Esophagus mucosa (tissue), 1 donor: ENCODE results near the gene P4HA3. TPM values are rescaled to one million over a fixed set of nuclear protein-coding genes. Genes with fewer than 3 reads are reported as not detected.
A peak's percentile ranks its signal among the peaks of the same experiment; 100 is the strongest.

ENCODE experiments used
- ATAC-seq: fragments of 200-7000 bp; cut with Tn5 transposase; one replicate; pipeline ENCODE4 v1.9.1; 2020
- total RNA-seq: library from RNA; stranded (reverse); gene quantifications from one replicate; pipeline ENCODE4 v1.2.4, GENCODE V29; 2023
- donor health status: DM: yes; HTN: yes; CAD: no.

P4HA3 gene
- total RNA-seq, 1 donor from 2014 or later = 0.20 TPM

DNA sequence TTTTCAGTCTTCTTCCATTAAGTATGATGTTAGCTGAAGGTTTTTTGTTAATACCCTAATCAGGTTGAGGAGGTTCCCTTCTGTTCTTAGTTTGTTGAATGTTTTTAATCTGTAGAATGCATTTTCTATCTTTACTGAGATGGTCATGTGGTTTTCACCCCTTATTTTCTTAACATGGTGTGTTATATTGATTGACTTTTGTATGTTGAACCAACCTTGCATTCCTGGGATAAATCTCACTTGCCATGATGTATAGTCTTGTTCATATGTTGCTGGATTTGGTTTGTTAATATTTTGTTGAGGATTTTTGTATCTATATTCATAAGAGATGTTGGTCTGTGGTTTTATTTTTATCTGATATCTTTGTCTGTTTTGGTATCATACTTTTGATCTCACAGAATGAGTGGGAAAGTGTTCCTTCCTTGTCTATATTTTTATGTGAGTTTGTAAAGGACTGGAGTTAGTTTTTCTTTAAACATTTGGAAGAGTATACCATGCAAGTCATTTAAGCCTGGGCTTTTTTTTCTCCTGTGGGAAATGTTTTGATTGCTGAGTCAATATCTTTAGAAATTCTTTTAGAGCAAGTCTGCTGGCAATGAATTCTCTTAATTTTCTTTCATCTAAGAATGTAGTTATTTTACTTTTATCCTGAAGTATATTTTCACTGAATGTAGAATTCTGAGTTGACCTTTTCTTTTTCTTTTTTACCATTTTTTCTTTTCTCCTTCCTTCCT is 5.5 kb upstream of the P4HA3 start:
- ATAC-seq = no peak

DNA sequence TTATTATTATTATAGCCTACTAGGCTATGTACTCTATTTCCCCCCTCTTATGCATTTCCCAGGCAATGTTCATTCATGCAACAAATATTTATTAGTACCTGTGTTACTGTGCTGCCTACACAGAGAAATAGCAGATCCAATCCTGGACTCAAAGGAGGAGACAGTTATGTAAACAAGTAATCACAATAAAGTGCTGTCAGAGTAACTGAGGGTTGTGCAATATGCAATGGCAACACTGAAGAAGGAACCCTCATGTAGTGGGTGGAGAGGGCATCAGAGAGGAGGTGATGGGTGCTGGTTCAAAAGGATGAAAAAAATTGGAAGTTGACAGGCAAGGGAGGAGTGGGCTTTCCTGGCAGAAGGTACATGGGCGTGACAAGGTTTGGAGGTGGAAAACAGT is 886 bp upstream of the P4HA3 start:
- peak; percentile 41 for ATAC-seq

DNA sequence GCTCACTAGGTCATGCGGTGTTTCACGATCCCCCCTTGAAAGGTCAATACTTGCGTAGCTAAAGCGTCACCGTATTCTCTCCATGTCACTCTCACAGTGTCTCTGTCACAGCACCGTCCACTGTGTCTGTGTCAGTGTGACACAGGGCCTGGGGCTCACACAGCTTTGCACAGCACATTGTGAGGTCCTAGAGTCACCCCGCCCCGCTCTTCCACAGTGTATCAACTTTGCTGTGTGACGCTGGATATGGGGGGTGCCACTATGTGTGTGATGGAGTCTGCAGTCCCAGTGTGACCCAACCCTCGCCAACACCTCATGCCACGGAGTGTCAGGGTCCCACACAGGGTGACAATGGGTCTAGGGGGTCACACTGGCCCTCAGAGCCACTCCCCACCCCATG is 583 bp downstream of the P4HA3 start:
- ATAC-seq = peak; percentile 24

DNA sequence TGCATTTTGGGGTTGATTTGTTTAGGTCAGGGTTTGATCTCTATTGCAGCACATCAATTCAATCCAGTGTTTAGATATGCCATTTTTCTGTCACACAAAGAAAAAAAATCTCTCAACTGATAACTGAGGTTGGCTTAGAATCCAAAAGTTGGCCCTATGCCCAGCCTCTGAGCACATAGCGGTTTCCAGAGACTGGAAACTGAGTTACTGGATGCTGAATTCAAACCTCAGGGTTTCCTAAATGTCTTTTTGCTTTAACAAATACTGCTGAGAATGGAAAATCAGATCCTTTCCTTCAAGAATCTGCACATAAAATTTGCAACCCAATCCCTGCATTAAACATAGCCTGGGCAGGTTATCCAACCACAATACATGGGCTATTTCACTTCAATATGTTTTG is 4.0 kb downstream of the P4HA3 start:
- ATAC-seq = no peak

DNA sequence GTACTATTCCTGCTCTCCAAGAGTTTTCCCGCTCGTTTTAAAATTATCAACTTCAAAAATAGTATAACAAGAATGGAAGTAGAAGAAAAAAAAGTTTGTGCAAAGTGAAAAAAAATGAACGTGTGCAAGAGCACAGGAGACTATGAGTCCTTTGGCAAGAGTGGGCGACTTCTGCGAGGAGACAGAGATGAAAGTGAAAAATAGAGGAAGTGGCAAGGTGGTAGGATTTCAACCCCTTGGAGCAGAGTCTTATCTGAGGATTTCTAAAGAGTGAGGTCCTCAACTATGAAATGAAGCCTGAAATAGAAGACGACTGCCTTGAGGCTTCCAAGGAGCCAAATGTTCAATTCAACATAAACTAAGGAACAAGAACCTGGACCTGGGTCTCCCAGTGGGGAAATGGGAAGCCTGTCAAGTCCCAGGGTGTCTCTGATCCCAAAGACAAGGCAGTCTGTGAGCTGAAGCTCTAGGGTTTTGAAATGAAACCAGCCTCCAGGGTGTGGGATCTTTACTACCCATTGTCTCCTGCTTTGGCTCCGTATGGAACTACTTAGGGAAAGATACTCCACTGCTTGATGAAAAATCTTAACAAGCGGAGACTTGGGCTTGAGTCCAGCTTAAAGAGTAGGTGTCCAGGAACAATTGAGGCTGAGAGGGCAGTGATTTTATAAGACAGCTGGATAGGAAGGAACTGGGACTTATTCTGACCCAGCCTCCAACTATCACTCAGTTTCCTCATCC is 4.8 kb downstream of the P4HA3 start:
- ATAC-seq = no peak

DNA sequence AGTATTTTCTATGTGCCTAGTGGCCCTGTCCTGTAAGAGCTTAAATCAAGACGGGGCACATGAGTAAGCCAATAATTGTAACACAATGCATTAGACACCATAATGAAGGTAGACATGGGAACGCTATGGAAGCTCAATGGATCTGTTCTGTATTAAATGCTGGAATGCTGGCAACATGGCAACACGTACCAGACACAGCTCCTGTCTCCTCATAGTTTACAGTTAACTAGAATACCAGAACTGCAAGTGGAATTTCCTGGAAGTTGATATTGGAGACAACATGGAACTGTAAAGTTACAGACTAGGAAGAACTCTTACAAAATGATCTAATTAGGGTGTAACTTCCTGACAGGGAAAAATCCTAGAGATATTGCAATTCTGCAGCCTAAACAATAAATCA is 12.4 kb downstream of the P4HA3 start:
- no peak for ATAC-seq

DNA sequence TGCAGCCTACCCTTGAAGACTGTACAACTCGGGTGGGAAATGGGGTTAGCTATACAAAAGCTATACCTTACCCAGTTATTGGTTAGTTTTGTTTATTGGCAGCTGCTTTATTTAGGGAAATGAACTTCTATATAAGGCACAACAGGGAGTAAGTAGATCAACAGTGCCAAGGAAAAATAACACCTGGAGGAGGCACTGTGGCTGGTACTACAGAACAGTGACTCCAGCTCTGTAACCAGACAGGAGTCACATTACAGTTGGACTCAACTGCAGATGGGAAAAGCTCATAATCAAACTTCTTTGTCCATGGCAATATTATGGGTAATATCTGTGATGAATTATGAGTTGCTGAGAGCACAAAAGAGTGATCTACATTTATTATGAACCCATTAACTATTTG is 14.0 kb downstream of the P4HA3 start:
- ATAC-seq = no peak

DNA sequence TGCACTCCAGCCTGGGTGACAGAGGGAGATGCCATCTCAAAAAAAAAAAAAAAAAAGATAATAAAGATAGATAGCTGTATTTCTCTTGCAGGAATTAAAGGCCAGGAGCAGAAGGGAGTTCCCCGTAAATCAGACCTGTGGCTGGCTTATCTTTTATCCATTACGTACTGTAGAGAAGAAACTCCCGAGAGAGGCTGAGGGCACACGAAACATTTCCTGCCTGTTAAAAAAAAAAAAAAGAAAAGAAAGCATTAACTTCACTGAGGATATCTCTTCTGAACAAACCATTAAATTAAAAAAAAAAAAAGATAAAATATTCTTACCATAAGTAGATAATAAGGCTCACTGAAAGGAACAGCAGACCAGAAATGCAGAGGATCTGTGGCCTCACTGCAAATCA is 22.5 kb downstream of the P4HA3 start:
- no peak for ATAC-seq

DNA sequence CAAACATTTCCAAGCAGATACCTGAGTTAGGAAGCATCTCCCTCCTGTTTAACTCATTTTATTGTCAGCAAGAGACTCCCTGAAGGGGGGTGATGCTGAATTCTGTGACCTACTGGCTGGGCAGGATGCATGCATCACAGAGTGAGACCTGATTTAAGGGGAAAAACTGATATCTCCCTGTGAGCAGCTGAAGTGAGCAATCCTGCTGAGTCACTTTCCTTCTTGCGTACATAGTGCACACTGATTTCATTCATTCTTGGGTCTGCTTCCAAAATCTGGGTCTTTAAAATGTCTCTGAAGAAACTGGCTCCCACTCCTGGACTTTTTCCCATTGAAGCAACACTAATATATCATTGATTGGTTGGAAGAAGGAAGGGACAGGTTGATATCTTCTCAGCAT is 23.3 kb downstream of the P4HA3 start:
- no peak for ATAC-seq

DNA sequence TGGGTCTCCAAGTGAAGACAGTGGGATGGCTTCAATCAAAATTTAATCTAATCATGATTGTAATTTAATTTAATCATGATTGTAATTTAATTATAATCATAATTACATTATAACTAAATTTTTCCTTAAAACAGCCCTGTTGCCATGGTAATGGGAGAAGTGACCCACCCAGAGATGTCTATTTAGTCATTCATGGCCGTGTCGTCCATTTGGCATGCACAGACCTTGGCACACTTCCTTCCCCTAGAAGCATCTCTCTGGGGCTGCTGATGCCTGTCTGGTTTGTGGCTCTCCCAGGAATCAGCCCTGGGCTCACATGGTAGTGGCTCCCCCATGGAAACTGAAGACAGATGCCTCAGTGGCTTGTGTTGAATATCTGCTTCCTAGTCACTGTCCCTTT is 27.0 kb downstream of the P4HA3 start:
- no peak for ATAC-seq

DNA sequence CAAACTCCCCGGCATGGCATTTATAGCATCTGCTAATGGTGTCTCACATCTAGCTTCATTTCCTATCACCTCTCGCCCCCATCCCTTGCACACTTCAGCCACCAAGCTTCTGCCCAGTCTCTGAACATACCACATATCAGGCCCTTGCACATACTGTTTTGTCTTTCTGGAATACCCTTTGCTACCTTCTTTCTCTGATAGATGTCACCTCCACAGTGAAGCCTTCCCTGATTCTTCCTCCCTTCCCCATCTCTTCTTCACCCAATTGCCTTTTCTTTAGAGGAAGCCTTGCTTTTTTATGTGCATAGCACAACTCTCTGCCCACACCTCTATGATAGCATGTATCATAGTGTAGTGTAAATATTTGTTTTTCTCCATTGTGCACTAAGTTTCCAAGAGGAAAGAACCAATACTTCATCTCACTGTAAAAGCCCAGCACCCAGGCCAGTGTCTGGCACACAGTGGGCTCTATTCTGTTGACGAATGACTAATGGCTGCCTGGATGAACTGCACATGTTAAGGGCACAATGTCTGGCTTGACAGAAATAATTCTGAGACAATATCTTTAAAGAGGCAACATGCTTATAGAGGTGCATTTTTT is 27.8 kb downstream of the P4HA3 start:
- no peak for ATAC-seq

DNA sequence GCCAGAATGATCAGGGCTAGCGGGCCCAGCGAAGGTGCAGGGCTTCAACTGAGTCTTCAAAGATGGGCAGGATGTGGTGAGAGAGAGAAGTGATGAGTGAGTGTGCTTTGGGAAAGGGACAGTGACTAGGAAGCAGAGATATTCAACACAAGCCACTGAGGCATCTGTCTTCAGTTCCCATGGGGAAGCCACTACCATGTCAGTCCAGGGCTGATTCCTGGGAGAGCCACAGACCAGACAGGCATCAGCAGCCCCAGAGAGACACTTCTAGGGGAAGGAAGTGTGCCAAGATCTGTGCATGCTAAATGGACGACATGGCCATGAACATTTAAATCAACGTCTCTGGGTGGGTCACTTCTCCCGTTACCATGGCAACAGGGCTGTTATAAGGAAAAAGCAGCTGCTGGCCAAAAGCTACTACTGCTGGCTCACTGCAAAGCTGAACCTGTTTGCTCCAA is 28.5 kb downstream of the P4HA3 start:
- no peak for ATAC-seq

DNA sequence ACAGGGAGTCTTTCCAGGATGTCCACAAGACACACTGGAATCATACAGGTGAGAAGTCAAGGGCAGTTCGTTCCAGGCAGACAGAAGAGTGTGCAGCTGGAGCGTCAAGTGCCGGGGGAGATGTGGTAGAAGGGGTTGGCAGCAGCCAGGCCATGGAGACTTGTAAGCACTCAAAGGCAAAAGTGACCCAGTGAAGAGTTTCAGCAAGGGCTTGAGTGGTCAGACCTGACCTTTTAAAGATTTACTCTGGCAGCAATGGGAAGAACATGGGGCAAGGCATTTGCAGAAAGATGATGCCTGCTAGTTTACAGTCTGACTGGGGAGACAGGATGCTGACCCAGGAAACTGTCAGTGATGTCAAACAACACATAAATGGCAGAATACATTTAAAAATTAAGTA is 29.0 kb downstream of the P4HA3 start:
- ATAC-seq = no peak

DNA sequence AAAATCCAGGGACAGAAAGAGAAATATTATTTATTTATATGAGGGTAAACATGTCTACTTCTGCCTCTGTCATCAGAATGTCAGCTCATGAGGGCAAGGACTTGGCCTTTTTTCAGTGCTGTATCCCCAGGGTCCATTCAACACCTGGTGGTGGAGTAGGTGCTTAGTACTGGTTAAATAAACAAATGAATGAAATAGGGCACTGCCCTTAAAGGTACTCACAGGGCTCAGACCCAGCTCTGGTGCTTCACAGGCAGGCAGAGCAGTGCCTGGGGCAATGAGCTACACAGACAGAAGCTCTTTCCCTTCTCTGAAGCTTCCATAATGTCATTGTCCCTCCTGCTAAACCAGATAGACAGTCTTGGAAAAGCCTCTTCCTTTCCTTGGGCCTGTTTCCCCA is 30.9 kb downstream of the P4HA3 start:
- ATAC-seq = no peak

DNA sequence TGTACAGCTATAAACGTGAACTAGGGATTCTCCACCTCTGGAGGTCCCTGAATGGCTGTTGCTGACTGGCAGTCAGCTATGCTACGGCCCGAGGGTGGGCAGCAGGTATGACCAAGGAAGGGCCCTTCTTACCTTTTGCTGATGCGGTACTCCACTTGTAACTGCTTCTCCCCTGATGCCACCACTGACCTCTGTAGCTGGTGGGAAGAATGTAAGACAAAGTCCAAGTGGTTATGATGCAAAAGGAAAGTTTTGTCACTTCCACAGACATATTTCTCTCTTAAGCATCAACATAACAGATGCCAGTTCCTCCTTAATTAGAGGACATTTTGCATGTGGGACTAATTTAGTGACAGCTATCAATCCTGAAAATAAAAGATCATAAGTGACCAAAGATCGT is 32.2 kb downstream of the P4HA3 start:
- ATAC-seq = no peak

DNA sequence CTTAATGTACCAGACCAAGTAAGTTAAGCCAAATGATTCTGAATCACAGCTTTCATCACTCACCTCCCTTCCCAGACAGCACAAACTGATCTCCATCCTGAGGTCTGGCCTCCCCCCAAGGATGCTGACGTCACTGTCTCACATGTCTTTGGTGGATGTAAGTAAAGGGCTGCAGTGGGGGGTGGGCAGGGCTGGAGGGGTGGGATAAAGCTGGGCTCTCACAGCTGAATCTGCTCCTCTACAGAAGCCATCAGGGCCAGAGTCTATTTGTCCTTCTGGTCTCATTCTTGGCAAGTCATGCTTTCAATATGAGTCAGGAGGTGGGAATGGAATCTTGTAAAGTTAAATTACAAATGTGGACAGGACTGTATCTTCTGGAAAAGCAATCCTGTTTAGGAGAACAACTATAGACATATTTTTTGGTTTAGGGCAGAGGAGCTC is 32.7 kb downstream of the P4HA3 start:
- no peak for ATAC-seq

DNA sequence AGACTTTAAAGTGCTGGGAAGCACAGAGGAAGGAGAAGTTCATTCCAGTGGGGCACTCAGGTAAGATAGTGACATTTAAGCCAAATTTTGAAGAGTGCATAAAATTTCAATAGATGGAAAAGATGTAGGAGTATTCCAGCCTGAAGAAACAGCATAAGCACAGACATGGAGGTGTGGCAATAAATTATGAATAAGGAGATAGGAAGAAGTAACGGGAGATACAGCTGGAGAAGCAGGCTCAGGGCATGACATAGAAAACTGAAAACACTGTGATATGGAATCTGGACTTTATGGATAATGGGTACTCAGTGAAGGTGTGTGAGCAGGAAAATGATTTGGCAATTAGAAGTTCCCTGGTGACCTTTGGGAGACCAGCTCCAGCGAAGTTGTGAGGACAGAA is 33.3 kb downstream of the P4HA3 start:
- ATAC-seq = no peak

DNA sequence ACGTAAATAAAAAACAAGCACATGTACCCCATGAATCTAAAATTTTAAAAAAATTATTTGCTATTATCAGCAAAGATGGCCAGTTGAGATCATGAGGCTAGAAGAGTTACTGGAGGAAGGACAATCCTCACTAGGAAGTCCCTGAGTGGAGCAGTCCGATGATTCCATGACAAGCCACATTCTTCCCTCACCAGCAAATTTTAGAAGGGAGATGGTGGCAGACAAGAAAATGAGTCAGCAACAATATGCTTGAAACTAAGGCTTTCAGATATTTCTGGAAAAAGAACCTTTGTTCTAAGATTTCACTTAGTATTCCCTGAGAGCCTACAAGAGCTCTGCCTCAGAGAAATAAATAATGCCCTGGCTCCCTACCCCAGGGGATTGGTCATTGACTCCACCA is 34.9 kb downstream of the P4HA3 start:
- ATAC-seq = no peak

DNA sequence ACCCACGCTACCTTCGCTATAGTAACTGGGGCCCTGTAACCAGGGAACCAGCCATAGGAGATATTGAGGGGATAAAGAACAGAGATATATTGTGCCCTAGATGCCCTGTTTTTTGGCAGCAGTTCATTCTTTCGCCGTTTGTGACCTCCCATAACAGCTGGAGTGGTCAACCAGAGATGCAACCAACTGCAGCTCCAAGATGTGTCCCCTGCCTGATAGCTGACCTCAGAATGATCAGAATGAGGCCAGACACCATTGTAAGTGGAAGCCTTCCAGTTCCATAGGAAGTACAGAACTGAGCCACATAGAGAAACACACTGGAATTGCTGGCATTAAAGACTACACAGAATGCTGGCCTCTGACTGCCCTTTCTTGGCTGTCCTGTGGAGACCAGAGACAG is 39.2 kb downstream of the P4HA3 start:
- ATAC-seq = no peak

DNA sequence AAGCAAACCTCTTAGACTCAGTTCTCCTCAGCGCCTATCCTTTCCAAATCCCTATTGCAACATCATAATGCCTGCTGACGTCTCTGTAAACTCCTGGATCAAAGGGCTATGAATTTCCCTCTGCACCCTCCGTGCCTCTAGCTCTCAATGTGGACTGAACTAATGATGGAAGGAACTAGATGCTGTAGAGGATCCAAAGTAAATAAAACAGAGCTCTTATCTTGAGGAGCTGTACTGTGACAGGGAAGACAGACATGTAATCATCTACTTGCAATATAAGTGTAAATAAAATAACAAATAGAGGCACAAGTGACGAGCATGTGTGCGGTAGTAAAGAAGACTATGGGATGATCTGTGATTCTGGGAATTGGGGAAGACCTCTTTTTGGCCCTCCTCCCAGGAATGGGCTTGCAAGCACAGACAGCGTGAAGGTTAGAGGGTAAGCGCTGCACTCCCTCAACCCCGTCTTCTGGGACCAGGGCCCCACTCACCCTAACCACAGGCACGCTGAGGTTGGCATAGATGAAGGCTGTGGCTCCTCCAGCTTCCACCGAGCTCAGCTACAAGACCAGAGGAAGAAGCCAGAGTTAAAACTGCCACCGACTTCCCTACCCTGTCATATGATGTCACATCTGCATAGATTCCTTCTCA is 42.2 kb downstream of the P4HA3 start:
- ATAC-seq = peak; percentile 39

DNA sequence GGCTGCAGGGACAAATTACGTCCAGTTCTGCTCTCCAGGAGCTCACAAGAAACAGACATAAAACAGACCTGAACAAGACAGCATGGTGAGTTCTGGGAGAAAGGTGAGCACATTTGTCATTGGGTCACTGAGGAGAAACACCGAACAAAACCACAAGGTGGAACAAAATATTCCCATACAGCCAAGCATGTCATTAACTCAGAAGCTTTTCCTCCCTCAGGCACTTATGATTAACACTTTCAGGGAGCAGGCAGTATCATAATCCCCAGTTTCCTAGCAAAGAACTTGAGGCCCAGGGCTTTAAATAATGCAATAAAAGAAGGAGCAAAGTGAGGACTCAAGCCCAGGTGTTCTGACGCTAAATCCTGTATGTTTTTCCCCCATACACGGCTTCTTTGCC is 43.0 kb downstream of the P4HA3 start:
- no peak for ATAC-seq

DNA sequence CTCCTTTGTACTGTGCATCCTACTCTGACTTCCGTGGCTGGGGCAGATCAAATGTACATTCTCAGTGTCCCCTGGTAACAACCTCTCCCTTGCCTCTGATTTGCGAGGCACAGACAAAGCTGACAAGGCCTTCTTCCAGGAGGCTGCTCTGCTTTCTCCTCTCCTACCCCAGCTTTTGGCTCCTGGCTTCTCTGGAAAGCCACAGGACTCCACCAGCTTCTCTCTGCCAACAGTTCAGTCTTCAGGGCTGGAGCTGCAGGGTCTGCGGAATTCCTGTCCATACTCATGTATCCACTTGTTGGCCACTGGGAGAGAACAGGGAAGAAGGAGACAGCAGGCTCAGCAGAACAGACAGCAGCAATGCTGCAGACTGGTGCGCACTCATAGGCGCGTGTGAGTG is 44.4 kb downstream of the P4HA3 start:
- ATAC-seq = no peak

DNA sequence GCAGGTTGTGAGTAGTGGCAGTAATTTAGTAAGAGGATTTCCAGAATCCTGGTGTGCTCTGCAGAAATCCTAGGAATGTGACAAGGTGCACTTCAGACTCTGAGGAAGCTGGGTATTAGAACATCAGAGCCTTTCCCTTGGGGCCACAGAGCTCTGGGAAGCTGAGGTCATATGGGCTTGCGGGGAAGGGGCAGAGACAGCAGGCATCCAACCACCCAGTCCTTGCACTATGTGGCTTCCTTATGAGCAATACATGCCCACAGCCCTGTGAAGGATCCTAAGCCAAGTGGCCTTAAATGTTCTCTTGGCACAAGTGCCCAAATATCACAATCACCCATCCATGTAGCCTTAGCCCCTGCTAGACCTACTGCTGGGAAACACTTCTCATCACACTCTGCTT is 46.2 kb downstream of the P4HA3 start:
- no peak for ATAC-seq
